Measurements from ENCODE around the gene IRAK1BP1. TPM values are rescaled to one million over a fixed set of nuclear protein-coding genes. Genes with fewer than 3 reads are reported as not detected.

Gene IRAK1BP1, protein sequence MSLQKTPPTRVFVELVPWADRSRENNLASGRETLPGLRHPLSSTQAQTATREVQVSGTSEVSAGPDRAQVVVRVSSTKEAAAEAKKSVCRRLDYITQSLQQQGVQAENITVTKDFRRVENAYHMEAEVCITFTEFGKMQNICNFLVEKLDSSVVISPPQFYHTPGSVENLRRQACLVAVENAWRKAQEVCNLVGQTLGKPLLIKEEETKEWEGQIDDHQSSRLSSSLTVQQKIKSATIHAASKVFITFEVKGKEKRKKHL
- 0.66 to 0.84 TPM (median 0.68 TPM) in 5 replicates for total RNA-seq (2022; extraction: Qiagen RNA extraction)

DNA sequence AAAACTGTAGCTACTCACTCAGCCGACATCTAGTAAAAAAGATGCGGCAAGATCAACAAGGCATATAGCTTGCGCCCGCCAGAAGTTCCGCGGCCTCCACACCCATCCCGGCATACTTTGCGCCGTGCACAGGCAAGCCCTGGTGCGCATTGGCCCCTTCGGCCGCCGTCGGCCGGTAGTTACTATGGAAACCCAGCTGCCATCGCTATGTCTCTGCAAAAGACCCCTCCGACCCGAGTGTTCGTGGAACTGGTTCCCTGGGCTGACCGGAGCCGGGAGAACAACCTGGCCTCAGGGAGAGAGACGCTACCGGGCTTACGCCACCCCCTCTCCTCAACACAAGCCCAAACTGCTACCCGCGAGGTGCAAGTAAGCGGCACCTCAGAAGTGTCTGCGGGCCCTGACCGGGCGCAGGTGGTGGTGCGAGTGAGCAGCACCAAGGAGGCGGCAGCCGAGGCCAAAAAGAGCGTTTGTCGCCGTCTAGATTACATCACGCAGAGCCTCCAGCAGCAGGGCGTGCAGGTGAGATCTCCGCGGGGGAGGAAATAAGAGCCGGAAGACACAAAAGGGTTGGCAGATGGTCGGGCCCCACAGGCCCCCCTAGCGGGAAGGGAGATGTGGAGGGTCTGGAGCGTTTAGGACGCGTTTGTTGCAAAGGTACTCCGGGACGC lies at the start of gene IRAK1BP1:
Gene IRAK1BP1, plus strand, starts transcription at position 182 of the 671 bp plus-strand sequence. Its CDS starts 26 bp downstream, at position 208.

Other genes starting within 250 kb of the IRAK1BP1 start
- 3.0 to 5.0 TPM (median 4.3 TPM) in 5 replicates for gene PHIP, start 210.7 kb downstream of the IRAK1BP1 start, total RNA-seq (2022; extraction: Qiagen RNA extraction)